Keratinocyte (primary cell): ENCODE results near the gene MSL3B.

Source experiments
- DNase-seq: peaks from one replicate; pipeline ENCODE4 v3.0.0-alpha.2; 2011; ENCODE audit warnings: low read depth, missing footprints, low spot score
- FAIRE-seq: peaks from 2 replicates; lab custom pipeline; 2011; peaks lifted over from hg19 to GRCh38; lab: Jason Lieb, UNC
- H2AFZ ChIP-seq: 2 replicates; pipeline ENCODE4 v1.6.0; 2012; ENCODE audit warnings: low read length, control low read depth, inconsistent platforms; ENCODE audit not compliant: control insufficient read depth
- H3K27ac ChIP-seq: 2 replicates; pipeline ENCODE4 v1.5.1; 2011; ENCODE audit warnings: low read length; ENCODE audit not compliant: control insufficient read depth, insufficient read depth
- H3K27me3 ChIP-seq: 3 replicates; pipeline ENCODE4 v1.6.0; 2011; ENCODE audit warnings: low read length; ENCODE audit not compliant: control insufficient read depth, insufficient read depth; ENCODE audit errors: extremely low read depth
- H3K36me3 ChIP-seq, 2 experiments: 2 replicates in 1 of 2; 3 replicates in 1 of 2; pipeline ENCODE4 v1.5.1; 2011; ENCODE audit warnings: low read length in 2 of 2, mild to moderate bottlenecking in 1 of 2; ENCODE audit not compliant: control insufficient read depth in 2 of 2, insufficient read depth in 2 of 2; ENCODE audit errors: extremely low read depth in 1 of 2
- H3K4me1 ChIP-seq: 3 replicates; pipeline ENCODE4 v1.5.1; 2011; ENCODE audit warnings: low read length; ENCODE audit not compliant: control insufficient read depth, insufficient read depth; ENCODE audit errors: extremely low read depth
- H3K4me2 ChIP-seq: 3 replicates; pipeline ENCODE4 v1.6.0; 2011; ENCODE audit warnings: low read depth, low read length; ENCODE audit not compliant: control insufficient read depth, insufficient read depth; ENCODE audit errors: extremely low read depth
- H3K4me3 ChIP-seq, 3 experiments: fragments of 200-600 bp in 1 of 3; sonication (generic) in 1 of 3; 2 replicates in 2 of 3; 3 replicates in 1 of 3; pipeline ENCODE4 v1.5.1; 2011 to 2016; ENCODE audit warnings: low read length in 3 of 3, mild to moderate bottlenecking in 3 of 3, control low read depth in 2 of 3, inconsistent platforms in 1 of 3, low read depth in 1 of 3, mixed read lengths in 1 of 3, mixed run types in 1 of 3, moderate library complexity in 1 of 3; ENCODE audit not compliant: control insufficient read depth in 2 of 3, insufficient read depth in 2 of 3; ENCODE audit errors: extremely low read depth in 1 of 3
- H3K79me2 ChIP-seq: 2 replicates; pipeline ENCODE4 v1.6.0; 2012; ENCODE audit warnings: low read length; ENCODE audit not compliant: control insufficient read depth, insufficient read depth
- H3K9ac ChIP-seq: 3 replicates; pipeline ENCODE4 v1.6.0; 2011; ENCODE audit warnings: low read length; ENCODE audit not compliant: control insufficient read depth, insufficient read depth; ENCODE audit errors: extremely low read depth
- H3K9me1 ChIP-seq: 3 replicates; pipeline ENCODE4 v1.6.0; 2011; ENCODE audit warnings: low read length; ENCODE audit not compliant: control insufficient read depth, insufficient read depth; ENCODE audit errors: extremely low read depth
- H3K9me3 ChIP-seq: 2 replicates; pipeline ENCODE4 v1.5.1; 2012; ENCODE audit warnings: low read depth, low read length; ENCODE audit not compliant: control insufficient read depth
- H4K20me1 ChIP-seq: 3 replicates; pipeline ENCODE4 v1.6.0; 2011; ENCODE audit warnings: low read length; ENCODE audit not compliant: control insufficient read depth, insufficient read depth; ENCODE audit errors: extremely low read depth
- EZH2 ChIP-seq: IDR thresholded peaks from one replicate; pipeline ENCODE4 v1.6.1; 2012; ENCODE audit warnings: inconsistent platforms, mild to moderate bottlenecking, low read length, moderate library complexity
- dilution Hi-C: fragments of 300-500 bp; cut with MboI; formaldehyde crosslinking; loops from one replicate; pipeline ENCODE4 v1.7.0; 2020; ENCODE audit warnings: low sequenced_read_pairs; ENCODE audit not compliant: extremely low pct_ligation_motif_present
- TF ChIP-seq, protein P1 (sequence below), 3 experiments: IDR thresholded peaks in 1 of 3; conservative IDR thresholded peaks in 1 of 3; optimal IDR thresholded peaks in 1 of 3; 2 replicates in 2 of 3; 3 replicates in 1 of 3; pipeline versions ENCODE3 to v1.5.1; 2011; ENCODE audit warnings: low read length in 3 of 3, mild to moderate bottlenecking in 3 of 3, moderate library complexity in 2 of 3, control low read depth in 1 of 3, inconsistent platforms in 1 of 3; ENCODE audit not compliant: insufficient read depth in 2 of 3; ENCODE audit errors: extremely low read depth in 1 of 3

MSL3B gene

DNA sequence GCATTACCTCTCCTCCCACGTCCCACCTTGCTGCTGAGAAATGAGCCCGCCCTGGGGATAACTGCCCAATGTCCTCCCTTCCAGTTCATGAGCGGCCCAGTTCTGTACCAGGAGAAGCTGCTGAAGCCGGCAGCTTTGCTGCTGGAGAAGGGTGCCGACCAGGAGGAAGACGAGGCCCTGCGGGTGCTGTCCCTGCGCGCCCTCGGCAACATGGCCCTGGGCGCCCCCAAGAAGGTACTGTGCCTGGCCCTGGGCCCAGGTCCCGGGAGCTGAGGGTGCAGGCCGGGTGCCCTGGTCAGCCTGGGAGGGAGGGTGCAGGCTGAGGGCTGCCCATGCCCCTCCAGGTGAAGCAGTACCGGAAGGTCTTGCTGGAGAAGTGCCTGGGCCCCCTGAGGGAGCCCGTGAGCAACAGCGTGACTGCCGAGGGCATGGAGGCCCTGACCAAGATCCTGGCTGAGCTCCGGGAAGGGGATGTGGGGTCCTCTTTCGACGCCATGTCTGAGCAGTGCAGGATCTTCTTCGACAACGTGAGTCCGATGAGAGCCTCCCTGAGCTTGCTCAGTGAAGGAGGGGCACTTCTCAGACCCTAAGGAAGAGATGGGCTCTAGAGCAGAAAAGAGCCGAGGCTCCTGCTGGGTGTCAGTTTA lies 39.5 kb downstream of the MSL3B start:
- Histone ChIP-seq H3K4me2 (peak overlapping the region; percentile 22), H3K9me3 (no peaks in the 10 kb centered on the region), H3K9ac (no peak overlapping the region), H3K4me3 (peak overlapping the region in 1 of 3 experiments; percentile 18), H3K36me3 (no peaks in the 10 kb centered on the region), H3K4me1 (peaks cover 16% of the 10 kb centered on the region), H3K27ac (no peak overlapping the region), H4K20me1 (no peaks in the 10 kb centered on the region), H2AFZ (peak overlapping the region; percentile 28), H3K27me3 (no peaks in the 10 kb centered on the region), H3K9me1 (no peaks in the 10 kb centered on the region), H3K79me2 (no peaks in the 10 kb centered on the region)
- DNase-seq (no peak), FAIRE-seq (no peak)
- TF ChIP-seq EZH2: no peak
- TF ChIP-seq, protein P1, sequence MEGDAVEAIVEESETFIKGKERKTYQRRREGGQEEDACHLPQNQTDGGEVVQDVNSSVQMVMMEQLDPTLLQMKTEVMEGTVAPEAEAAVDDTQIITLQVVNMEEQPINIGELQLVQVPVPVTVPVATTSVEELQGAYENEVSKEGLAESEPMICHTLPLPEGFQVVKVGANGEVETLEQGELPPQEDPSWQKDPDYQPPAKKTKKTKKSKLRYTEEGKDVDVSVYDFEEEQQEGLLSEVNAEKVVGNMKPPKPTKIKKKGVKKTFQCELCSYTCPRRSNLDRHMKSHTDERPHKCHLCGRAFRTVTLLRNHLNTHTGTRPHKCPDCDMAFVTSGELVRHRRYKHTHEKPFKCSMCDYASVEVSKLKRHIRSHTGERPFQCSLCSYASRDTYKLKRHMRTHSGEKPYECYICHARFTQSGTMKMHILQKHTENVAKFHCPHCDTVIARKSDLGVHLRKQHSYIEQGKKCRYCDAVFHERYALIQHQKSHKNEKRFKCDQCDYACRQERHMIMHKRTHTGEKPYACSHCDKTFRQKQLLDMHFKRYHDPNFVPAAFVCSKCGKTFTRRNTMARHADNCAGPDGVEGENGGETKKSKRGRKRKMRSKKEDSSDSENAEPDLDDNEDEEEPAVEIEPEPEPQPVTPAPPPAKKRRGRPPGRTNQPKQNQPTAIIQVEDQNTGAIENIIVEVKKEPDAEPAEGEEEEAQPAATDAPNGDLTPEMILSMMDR (optimal IDR thresholded peaks at IDR 0.05 in 1 of 3, IDR thresholded peaks at IDR 0.05 in 1 of 3, conservative IDR thresholded peaks at IDR 0.05 in 1 of 3; ENCODE audit: extremely low read depth in 1 of 3, insufficient read depth in 2 of 3, low read length in 3 of 3): no peak
- dilution Hi-C loops: no loop called here

DNA sequence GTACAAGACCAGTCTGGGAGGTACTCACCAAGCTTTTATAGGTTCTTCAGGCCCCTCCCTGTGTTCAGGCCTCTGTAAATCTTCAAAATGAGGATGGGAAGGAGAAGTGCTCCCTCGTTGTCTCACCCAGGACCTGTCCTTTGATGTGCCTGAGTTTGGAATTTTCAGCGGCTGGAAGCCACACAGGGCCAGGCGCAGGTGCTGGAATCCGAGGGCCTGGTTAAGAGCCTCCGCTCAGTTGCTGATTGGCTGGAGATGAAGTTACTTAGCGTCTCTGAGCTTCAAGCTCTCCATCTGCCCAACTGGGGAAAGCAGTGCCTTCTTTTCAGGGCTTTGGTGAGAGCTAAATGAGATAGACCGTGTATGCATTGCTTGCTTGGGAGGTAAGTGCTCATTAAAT lies 43.8 kb downstream of the MSL3B start:
- Histone ChIP-seq H3K27ac (no peak overlapping the region), H3K27me3 (peaks cover under 1% of the 10 kb centered on the region), H4K20me1 (no peaks in the 10 kb centered on the region), H2AFZ (no peak overlapping the region), H3K4me1 (peaks cover 12% of the 10 kb centered on the region), H3K9ac (no peak overlapping the region), H3K9me1 (no peaks in the 10 kb centered on the region), H3K79me2 (no peaks in the 10 kb centered on the region), H3K36me3 (no peaks in the 10 kb centered on the region), H3K4me3 (no peak overlapping the region), H3K9me3 (no peaks in the 10 kb centered on the region), H3K4me2 (no peak overlapping the region)
- no peak for TF ChIP-seq EZH2
- TF ChIP-seq, protein P1 (optimal IDR thresholded peaks at IDR 0.05 in 1 of 3, IDR thresholded peaks at IDR 0.05 in 1 of 3, conservative IDR thresholded peaks at IDR 0.05 in 1 of 3; ENCODE audit: extremely low read depth in 1 of 3, insufficient read depth in 2 of 3, low read length in 3 of 3): no peak
- FAIRE-seq (no peak), DNase-seq (no peak)
- dilution Hi-C loops: no loop called here
